ENCODE results near the gene GMDS.

DNA sequence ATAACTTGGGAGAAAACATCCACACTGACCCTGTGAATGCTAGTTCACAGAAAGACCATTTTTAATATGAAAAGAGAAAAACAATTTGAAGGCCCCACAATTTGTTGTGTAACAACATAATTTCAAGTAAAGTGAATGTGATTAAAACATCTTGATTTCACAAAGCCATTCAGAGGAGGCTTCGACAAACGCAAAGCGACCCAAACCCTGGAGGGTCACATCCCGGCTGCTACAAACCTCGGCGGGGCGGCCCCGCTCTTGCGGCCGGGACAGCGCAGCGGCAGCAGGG, 621.7 kb downstream of the GMDS start:
- TF ChIP-seq POLR2A (IDR thresholded peaks at IDR 0.05): no peak
- TF ChIP-seq, protein P1, sequence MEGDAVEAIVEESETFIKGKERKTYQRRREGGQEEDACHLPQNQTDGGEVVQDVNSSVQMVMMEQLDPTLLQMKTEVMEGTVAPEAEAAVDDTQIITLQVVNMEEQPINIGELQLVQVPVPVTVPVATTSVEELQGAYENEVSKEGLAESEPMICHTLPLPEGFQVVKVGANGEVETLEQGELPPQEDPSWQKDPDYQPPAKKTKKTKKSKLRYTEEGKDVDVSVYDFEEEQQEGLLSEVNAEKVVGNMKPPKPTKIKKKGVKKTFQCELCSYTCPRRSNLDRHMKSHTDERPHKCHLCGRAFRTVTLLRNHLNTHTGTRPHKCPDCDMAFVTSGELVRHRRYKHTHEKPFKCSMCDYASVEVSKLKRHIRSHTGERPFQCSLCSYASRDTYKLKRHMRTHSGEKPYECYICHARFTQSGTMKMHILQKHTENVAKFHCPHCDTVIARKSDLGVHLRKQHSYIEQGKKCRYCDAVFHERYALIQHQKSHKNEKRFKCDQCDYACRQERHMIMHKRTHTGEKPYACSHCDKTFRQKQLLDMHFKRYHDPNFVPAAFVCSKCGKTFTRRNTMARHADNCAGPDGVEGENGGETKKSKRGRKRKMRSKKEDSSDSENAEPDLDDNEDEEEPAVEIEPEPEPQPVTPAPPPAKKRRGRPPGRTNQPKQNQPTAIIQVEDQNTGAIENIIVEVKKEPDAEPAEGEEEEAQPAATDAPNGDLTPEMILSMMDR (IDR thresholded peaks at IDR 0.05): no peak
